Neuron (in vitro differentiated cells): Measurements from ENCODE around the gene METTL25B.

Source experiments
- H2AFZ ChIP-seq: one replicate; pipeline ENCODE4 v1.6.1; 2013; ENCODE audit warnings: low read depth, mild to moderate bottlenecking, inconsistent platforms, low read length, moderate library complexity
- H3K27me3 ChIP-seq: one replicate; pipeline ENCODE4 v1.6.1; 2013; ENCODE audit warnings: low read length; ENCODE audit not compliant: insufficient read depth
- H3K36me3 ChIP-seq: one replicate; pipeline ENCODE4 v1.6.1; 2013; ENCODE audit warnings: low read length; ENCODE audit not compliant: insufficient read depth
- H3K4me1 ChIP-seq: one replicate; pipeline ENCODE4 v1.6.1; 2013; ENCODE audit warnings: low read length; ENCODE audit not compliant: insufficient read depth
- H3K4me3 ChIP-seq: 2 replicates; pipeline ENCODE4 v1.5.1; 2013; ENCODE audit warnings: mild to moderate bottlenecking, low read length, moderate library complexity
- H3K9me3 ChIP-seq: one replicate; pipeline ENCODE4 v1.6.1; 2013; ENCODE audit warnings: low read length

METTL25B gene

DNA sequence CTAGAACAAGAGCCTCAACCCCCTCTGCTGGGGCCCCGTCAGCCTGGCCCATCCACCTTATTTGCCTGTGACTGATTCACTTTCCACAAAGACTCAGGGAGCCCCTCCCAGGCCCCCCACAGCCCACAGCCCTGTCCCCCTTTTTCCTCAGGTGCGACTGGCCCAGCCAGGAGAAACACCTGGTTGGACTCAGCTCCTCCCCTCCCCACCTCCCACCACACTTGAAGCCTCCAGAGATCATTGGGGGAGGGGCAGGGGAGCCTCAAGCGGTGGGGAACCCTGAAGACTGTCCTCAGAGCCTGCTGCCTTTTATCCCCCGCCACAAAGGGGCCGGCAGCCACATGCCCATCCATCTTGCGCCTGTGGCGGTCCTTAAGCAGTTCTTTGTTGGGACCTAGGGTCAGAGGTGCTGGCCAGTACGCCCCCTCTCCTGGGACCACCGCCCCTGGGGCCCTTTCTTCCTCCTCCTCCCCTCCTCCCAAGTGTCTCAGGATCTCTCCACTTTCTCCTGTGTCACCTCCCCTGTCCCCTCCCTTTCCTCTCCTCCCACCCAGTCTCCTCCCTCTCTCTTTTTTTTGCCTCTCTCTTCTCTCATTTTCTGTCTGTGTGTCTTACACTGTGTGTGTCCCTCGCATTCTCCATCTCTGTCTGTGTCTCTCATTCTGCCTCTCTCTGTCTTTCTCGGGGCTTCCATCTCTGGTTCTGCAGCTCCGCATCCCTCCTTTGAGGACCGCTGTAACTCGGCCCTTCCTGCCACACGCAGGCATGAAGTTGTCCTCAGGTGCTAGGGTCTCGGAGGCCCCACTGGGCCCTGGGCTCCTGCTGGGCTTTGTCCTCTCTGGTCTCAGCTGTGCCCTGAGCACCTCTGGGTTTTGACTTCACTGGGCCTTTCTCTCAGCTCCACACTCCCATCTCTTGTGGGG is 35.1 kb upstream of the METTL25B start:
- Histone ChIP-seq H3K27me3 (peaks cover 12% of the 10 kb centered on the region), H2AFZ (peak overlapping the region; percentile 28), H3K36me3 (no peaks in the 10 kb centered on the region), H3K4me3 (no peak overlapping the region), H3K4me1 (peaks cover 50% of the 10 kb centered on the region), H3K9me3 (no peaks in the 10 kb centered on the region)

GRCh38 chr1:156693848-156694689 is 34.2 kb upstream of the METTL25B start:
- H3K9me3 ChIP-seq: no peaks in the 10 kb centered on the region
- H3K27me3 ChIP-seq: peaks cover 12% of the 10 kb centered on the region
- peaks cover 49% of the 10 kb centered on the region for H3K4me1 ChIP-seq
- no peak overlapping the region for H2AFZ ChIP-seq
- H3K36me3 ChIP-seq: peaks cover 3% of the 10 kb centered on the region
- H3K4me3 ChIP-seq: no peak overlapping the region

DNA sequence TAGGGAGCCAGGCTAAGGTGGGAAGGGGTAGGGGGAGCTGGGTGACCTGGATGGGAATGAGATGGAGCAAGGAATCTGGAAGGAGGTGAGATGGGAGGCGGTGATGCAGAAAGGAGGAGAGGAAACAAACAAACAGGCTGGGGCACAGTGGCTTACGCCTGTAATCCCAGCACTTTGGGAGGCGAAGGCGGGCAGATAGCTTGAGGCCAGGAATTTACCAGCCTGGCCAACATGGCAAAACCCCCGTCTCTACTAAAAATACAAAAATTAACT is 33.6 kb upstream of the METTL25B start:
- H3K4me1 ChIP-seq: peaks cover 44% of the 10 kb centered on the region
- no peak overlapping the region for H2AFZ ChIP-seq
- no peaks in the 10 kb centered on the region for H3K9me3 ChIP-seq
- peaks cover 4% of the 10 kb centered on the region for H3K36me3 ChIP-seq
- peaks cover 12% of the 10 kb centered on the region for H3K27me3 ChIP-seq
- H3K4me3 ChIP-seq: no peak overlapping the region

DNA sequence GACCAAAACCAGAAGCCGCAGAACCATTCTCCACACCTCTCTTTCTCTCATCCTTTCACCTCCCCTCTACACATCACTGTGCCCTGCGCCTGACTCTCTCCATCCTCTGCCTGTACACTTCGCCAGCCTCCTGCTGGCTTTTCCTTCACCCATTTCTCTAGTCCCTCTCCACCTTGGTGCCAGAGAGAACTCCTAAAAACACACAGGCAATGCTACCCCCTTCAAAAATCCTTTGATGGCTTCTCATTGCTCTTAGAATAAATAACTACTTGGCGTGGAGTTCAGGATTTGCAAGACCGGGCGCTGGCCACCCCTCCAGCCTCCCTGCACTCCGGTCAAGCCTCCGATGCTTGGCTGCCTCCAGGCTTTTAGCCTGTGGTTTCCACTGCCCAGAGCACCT is 31.5 kb upstream of the METTL25B start:
- Histone ChIP-seq H3K4me1 (peaks cover 27% of the 10 kb centered on the region), H3K27me3 (peaks cover 4% of the 10 kb centered on the region), H3K36me3 (peaks cover 4% of the 10 kb centered on the region), H2AFZ (no peak overlapping the region), H3K4me3 (no peak overlapping the region), H3K9me3 (no peaks in the 10 kb centered on the region)

- H3K36me3 ChIP-seq: peaks cover 4% of the 10 kb centered on the region
- no peak overlapping the region for H3K4me3 ChIP-seq
- H2AFZ ChIP-seq: no peak overlapping the region
- H3K27me3 ChIP-seq: no peaks in the 10 kb centered on the region
- no peaks in the 10 kb centered on the region for H3K9me3 ChIP-seq
- H3K4me1 ChIP-seq: peaks cover 20% of the 10 kb centered on the region
Observed at GRCh38 chr1:156697481-156697880, 30.8 kb upstream of the METTL25B start.

GRCh38 chr1:156698995-156699394 is 29.3 kb upstream of the METTL25B start:
- no peak overlapping the region for H2AFZ ChIP-seq

DNA sequence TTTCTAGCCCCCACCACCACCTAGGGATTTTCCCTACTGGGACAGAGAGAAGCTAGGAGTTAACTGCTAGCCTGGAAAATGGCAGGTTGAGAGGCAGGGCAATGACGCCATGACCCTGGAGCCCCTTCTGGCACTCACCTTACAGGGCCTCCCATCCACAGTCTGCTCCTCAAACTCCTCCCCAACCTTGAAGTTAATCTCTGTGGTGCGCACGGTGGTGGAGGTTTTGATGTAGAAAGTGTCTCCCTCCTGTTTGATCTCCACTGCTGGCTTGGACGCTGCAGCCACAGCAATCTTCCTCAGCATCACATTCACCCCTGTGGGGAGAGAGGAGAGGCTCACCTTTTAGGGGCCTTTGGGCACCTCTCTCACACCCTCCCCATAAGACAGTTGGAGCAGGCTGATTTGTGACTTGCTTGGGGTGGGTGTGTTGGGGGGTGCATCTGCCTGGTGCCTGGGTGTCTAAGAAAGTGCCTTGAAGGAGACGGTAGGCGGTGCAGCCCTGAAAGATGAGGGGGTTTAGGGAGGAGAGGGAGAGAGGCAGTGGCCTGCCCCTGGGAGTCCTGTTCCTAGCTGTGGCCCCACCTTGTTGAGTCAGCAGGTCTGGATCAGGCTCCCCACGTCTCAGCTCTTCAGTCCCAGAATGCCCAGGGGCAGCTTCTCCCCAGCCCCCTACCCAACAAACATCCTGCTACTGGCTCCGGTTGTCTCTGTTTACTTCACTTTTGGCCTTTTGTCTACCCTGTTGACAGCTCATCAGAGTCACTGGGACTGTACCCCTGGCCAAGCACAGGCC is 27.3 kb upstream of the METTL25B start:
- Histone ChIP-seq H3K27me3 (no peaks in the 10 kb centered on the region), H2AFZ (no peak overlapping the region), H3K9me3 (no peaks in the 10 kb centered on the region), H3K4me3 (no peak overlapping the region), H3K4me1 (peaks cover 23% of the 10 kb centered on the region), H3K36me3 (peaks cover 4% of the 10 kb centered on the region)

More at GRCh38 chr1:156698995-156699394, 29.3 kb upstream of the METTL25B start:
- Histone ChIP-seq H3K27me3 (no peaks in the 10 kb centered on the region), H3K4me3 (no peak overlapping the region), H3K9me3 (no peaks in the 10 kb centered on the region), H3K36me3 (peaks cover 4% of the 10 kb centered on the region), H3K4me1 (peaks cover 11% of the 10 kb centered on the region)

DNA sequence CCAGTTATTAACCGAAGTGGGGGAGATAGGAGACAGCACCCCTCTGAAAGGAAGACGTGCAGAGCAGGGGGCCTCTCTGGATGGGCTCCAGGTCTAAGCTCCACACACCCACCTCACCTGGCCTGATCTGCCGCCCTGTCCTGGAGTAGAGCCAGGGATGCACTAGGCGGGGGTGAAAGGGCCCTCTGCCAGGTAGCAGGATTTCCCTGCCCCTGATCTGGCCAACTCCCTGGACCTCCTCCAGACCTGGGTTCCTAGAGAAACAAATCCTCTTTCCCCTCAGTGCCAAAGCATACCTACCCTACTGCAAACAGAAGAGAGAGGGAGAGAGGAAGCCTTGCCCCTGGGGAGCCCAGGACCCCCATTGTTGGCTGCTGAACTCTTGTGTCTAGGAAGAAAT is 24.9 kb upstream of the METTL25B start:
- Histone ChIP-seq H3K36me3 (peaks cover 4% of the 10 kb centered on the region), H3K4me1 (peaks cover 46% of the 10 kb centered on the region), H3K4me3 (no peak overlapping the region), H3K27me3 (no peaks in the 10 kb centered on the region), H3K9me3 (no peaks in the 10 kb centered on the region), H2AFZ (no peak overlapping the region)

- Histone ChIP-seq H2AFZ (no peak overlapping the region), H3K9me3 (no peaks in the 10 kb centered on the region), H3K27me3 (no peaks in the 10 kb centered on the region), H3K4me1 (peaks cover 50% of the 10 kb centered on the region), H3K4me3 (no peak overlapping the region), H3K36me3 (peaks cover 4% of the 10 kb centered on the region)
Observed at GRCh38 chr1:156703741-156704140, 24.5 kb upstream of the METTL25B start.

DNA sequence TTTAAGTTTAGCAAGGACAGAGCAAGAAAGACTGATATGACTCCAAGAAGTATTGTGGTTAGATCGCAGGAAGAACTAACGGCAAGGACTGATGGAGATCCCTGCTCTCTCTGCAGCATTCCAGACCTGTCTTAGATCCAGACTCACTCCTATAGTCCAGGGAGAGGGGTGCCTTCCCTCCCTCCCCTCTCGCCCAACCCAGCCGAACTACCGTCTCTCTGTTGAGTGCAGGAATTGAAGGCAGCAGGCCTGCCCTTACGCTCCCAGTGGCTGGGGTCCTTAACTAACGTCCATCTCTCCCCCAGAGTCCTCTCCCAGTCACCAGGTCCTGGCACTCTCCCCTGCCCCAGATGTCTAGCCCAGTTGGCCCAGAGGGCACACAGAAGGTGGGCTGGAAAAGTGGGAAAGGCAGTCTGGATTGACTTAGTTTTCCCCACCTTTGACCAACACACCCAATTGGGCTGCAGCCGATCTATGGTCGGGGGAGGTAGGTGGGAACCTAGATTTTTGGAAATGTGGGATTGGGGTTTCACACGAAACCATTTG is 24.0 kb upstream of the METTL25B start:
- no peaks in the 10 kb centered on the region for H3K27me3 ChIP-seq
- H3K4me3 ChIP-seq: peak overlapping the region; percentile 42
- H2AFZ ChIP-seq: no peak overlapping the region
- H3K36me3 ChIP-seq: no peaks in the 10 kb centered on the region
- peaks cover 55% of the 10 kb centered on the region for H3K4me1 ChIP-seq
- H3K9me3 ChIP-seq: no peaks in the 10 kb centered on the region

- H3K36me3 ChIP-seq: no peaks in the 10 kb centered on the region
- no peaks in the 10 kb centered on the region for H3K9me3 ChIP-seq
- H3K27me3 ChIP-seq: no peaks in the 10 kb centered on the region
- H2AFZ ChIP-seq: peak overlapping the region; percentile 60
- peaks cover 62% of the 10 kb centered on the region for H3K4me1 ChIP-seq
- H3K4me3 ChIP-seq: peak overlapping the region; percentile 42
Observed at GRCh38 chr1:156704930-156705320, 23.3 kb upstream of the METTL25B start.

- Histone ChIP-seq H3K4me1 (peaks cover 67% of the 10 kb centered on the region), H3K9me3 (no peaks in the 10 kb centered on the region), H2AFZ (peak within 1 kb of the TSS; percentile 60), H3K36me3 (no peaks in the 10 kb centered on the region), H3K27me3 (no peaks in the 10 kb centered on the region), H3K4me3 (peak within 1 kb of the TSS; percentile 42)
Observed at GRCh38 chr1:156705321-156705917, 22.9 kb upstream of the METTL25B start, which contains the start of gene CRABP2. Gene CRABP2 (minus strand): TSS chr1:156705583. CDS start chr1:156705446, 137 bp downstream.
